Calu3 (cell line): Measurements from ENCODE around the gene GNPTAB. TPM values are rescaled to one million over a fixed set of nuclear protein-coding genes. Genes with fewer than 3 reads are reported as not detected.

ENCODE experiments used
- BruUV-seq: library from RNA; stranded (reverse); fragments of 400-500 nt; replicated peaks from 2 replicates; lab custom pipeline; 2021; lab: Mats Ljungman, UMichigan
- CTCF ChIA-PET: fragments of 300-600 bp; sonication (Branson Sonifier 250); formaldehyde crosslinking; loops from one replicate; lab custom pipeline; 2022; ENCODE audit warnings: antibody characterized with exemption; lab: Charles Lee
- DNase-seq: peaks from one replicate; pipeline ENCODE4 v3.0.0; 2022
- H3K27ac Mint-ChIP-seq: one replicate; pipeline ENCODE4 v1.8.0; 2022; ENCODE audit warnings: mixed read lengths; ENCODE audit not compliant: unreplicated experiment
- H3K27me3 Mint-ChIP-seq: one replicate; pipeline ENCODE4 v1.8.0; 2022; ENCODE audit warnings: mixed read lengths; ENCODE audit not compliant: unreplicated experiment
- H3K36me3 Mint-ChIP-seq: one replicate; pipeline ENCODE4 v1.8.0; 2022; ENCODE audit warnings: mild to moderate bottlenecking, moderate library complexity, mixed read lengths; ENCODE audit not compliant: insufficient read depth, unreplicated experiment
- H3K4me1 Mint-ChIP-seq: one replicate; pipeline ENCODE4 v1.8.0; 2022; ENCODE audit warnings: mild to moderate bottlenecking, low read depth, mixed read lengths; ENCODE audit not compliant: unreplicated experiment
- H3K4me3 Mint-ChIP-seq: one replicate; pipeline ENCODE4 v1.8.0; 2022; ENCODE audit warnings: mild to moderate bottlenecking, low read depth, moderate library complexity, mixed read lengths; ENCODE audit not compliant: unreplicated experiment
- H3K9me3 Mint-ChIP-seq: one replicate; pipeline ENCODE4 v1.8.0; 2022; ENCODE audit warnings: low read depth, mixed read lengths; ENCODE audit not compliant: unreplicated experiment
- intact Hi-C: fragments of 100-400 bp; cut with micrococcal nuclease; formaldehyde crosslinking; loops from one replicate; pipeline ENCODE4 v1.10.0; 2022; ENCODE audit not compliant: unreplicated experiment
- total RNA-seq: library from RNA; stranded (reverse); gene quantifications from 2 replicates; pipeline ENCODE4 v1.2.3, GENCODE V29; 2022
- TF ChIP-seq, protein P1 (sequence below): fragments of 200-600 bp; IDR thresholded peaks from one replicate; pipeline ENCODE4 v1.8.0; 2022; ENCODE audit warnings: antibody characterized with exemption; ENCODE audit not compliant: unreplicated experiment

Gene GNPTAB
- total RNA-seq, 1 experiment from 2014 or later, result 36.0 TPM

DNA sequence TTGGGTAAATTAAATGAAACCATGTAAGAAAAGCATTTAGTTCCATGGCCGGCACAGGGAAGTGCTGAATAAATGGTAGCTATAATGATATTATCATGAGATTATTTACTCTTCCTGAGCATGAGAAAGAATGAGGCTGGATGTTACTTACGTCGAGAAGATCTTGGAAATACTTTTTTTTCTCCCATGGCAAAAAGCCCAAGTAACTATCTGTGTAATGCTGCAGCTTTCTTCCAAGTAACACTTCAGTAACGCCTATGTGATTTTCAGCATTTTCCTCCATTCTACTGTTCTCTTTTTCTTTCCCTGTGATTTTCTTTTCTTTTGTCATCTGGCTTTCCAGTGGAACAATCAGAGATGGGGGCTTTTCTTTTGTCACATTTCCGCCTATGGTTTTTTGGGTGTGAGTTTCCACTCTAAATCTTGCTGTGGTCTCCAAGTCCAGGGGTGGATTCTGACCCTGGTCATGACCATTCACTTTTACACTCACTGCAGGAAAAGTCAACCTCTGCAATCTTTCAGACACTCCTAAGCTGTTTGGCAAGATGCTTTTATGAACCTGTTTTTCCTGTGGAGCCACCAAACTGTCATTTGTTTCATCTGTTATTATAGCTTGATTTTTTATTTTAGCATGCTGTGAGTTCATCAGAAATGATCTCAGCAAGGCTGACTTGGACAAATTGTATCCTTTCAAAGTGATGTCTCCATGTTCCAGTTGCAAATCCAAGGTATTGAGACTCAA is 66.5 kb downstream of the GNPTAB start:
- H3K9me3 Mint-ChIP-seq, result no peaks in the 10 kb centered on the region
- CTCF ChIA-PET, result no interaction called here
- no peak overlapping the region for H3K4me3 Mint-ChIP-seq
- TSS peak; percentile 52 for BruUV-seq
- intact Hi-C loops, result no loop called here
- peaks cover 8% of the 10 kb centered on the region for H3K4me1 Mint-ChIP-seq
- TF ChIP-seq, protein P1, sequence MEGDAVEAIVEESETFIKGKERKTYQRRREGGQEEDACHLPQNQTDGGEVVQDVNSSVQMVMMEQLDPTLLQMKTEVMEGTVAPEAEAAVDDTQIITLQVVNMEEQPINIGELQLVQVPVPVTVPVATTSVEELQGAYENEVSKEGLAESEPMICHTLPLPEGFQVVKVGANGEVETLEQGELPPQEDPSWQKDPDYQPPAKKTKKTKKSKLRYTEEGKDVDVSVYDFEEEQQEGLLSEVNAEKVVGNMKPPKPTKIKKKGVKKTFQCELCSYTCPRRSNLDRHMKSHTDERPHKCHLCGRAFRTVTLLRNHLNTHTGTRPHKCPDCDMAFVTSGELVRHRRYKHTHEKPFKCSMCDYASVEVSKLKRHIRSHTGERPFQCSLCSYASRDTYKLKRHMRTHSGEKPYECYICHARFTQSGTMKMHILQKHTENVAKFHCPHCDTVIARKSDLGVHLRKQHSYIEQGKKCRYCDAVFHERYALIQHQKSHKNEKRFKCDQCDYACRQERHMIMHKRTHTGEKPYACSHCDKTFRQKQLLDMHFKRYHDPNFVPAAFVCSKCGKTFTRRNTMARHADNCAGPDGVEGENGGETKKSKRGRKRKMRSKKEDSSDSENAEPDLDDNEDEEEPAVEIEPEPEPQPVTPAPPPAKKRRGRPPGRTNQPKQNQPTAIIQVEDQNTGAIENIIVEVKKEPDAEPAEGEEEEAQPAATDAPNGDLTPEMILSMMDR, result no peak
- no peaks in the 10 kb centered on the region for H3K27me3 Mint-ChIP-seq
- H3K36me3 Mint-ChIP-seq, result peaks cover 5% of the 10 kb centered on the region
- H3K27ac Mint-ChIP-seq, result no peak overlapping the region
- no peak for DNase-seq

DNA sequence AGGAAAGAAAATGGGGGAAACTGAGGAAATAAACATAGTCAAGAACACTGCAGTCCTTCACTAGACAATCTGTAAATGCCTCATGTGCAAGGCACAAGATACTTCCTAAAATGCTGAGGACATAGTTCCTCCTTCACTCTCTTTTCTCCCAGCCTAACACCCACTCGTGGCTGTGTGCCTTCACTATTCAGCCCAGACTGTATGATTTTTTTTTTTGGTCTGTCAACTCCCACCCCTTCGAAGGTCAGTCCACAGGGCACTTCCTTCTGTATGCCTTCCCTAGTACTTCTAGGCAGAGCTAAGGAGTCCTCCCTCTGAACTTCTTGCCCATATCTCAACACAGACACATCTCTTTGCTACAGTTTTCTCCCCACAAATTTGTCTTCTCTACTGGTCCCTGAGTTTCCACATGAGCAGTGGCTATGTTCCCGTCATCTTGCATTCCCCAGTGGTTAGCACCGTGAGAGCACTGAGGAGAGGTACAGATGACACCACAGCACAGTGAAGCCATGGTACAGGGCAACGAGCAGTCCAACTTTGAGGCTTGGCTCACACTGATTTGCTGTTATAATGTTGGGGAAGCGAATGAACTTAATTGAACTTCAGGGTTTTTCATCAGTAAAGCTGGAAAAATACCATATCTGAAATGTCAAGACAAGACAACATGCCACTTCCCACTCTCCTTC is 67.4 kb downstream of the GNPTAB start:
- CTCF ChIA-PET, result interaction anchor here (0.7 kb wide), 1 partner anchor 1998 kb away, joined by 3 read pairs; no protein-coding TSS in a partner anchor
- Mint-ChIP-seq H3K4me1 (peaks cover 8% of the 10 kb centered on the region), H3K9me3 (no peaks in the 10 kb centered on the region), H3K27me3 (no peaks in the 10 kb centered on the region), H3K36me3 (peaks cover 5% of the 10 kb centered on the region), H3K4me3 (no peak overlapping the region), H3K27ac (no peak overlapping the region)
- TF ChIP-seq, protein P1, result no peak
- BruUV-seq, result no TSS peak
- intact Hi-C loops, result no loop called here
- DNase-seq, result no peak

DNA sequence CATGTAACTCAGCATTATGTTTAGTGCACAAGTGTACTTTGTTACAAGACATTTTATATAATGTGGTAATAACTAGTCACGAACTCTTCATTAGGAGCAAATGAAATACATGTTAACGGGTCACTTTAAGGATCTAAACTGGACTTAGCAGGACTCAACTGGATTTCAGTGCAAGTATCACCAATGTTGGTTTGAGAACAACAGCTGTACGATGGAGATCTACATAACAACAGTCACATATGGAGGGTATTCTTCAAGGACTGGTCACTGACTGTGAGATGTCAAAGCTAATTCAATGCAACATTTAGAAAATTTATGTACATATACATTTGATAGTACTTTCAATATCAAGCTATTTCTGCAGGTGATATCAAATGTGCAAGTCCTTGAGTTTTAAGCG is 69.0 kb downstream of the GNPTAB start:
- Mint-ChIP-seq H3K36me3 (peaks cover 5% of the 10 kb centered on the region), H3K4me1 (peaks cover 8% of the 10 kb centered on the region), H3K4me3 (no peak overlapping the region), H3K27ac (no peak overlapping the region), H3K9me3 (no peaks in the 10 kb centered on the region), H3K27me3 (no peaks in the 10 kb centered on the region)
- no TSS peak for BruUV-seq
- CTCF ChIA-PET, result no interaction called here
- TF ChIP-seq, protein P1, result no peak
- no peak for DNase-seq
- intact Hi-C loops, result no loop called here

DNA sequence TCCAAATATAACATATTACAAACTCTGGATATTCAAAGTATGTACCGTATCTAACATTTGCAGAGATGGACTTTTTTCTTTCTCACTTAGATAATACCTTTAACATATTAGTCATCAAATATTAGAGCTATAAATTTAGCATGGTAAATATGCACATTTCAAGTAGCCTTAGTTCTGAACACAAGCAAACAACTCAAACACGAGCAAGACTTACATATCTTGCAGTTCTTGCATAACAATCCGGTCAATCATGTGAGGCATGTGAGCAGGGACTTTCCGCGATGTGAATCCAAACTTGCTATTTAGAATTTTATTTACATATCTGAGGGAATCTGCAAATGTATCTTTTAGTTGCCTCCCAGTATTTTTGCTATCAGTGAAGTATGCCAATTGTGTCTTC is 69.4 kb downstream of the GNPTAB start:
- TF ChIP-seq, protein P1, result no peak
- H3K36me3 Mint-ChIP-seq, result peaks cover 5% of the 10 kb centered on the region
- no peak overlapping the region for H3K4me3 Mint-ChIP-seq
- BruUV-seq, result no TSS peak
- no peak overlapping the region for H3K27ac Mint-ChIP-seq
- CTCF ChIA-PET, result interaction anchor here (0.6 kb wide), 1 partner anchor 21 kb away, joined by 6 read pairs; no protein-coding TSS in a partner anchor
- intact Hi-C loops, result no loop called here
- H3K27me3 Mint-ChIP-seq, result no peaks in the 10 kb centered on the region
- H3K4me1 Mint-ChIP-seq, result peaks cover 8% of the 10 kb centered on the region
- H3K9me3 Mint-ChIP-seq, result no peaks in the 10 kb centered on the region
- no peak for DNase-seq
